GM12864 (cell line): ENCODE results near the gene OR10G3.
"Not testable (repeated sequence)": the region's sequence is repeated elsewhere in the genome, so short reads cannot be mapped to it uniquely, and the experiment has no call there.

Source experiments
- DNase-seq: peaks from one replicate; pipeline ENCODE4 v3.0.0-alpha.2; 2011; ENCODE audit warnings: low read depth
- H3K4me3 ChIP-seq: 2 replicates; pipeline ENCODE4 v1.5.1; 2011; ENCODE audit warnings: mild to moderate bottlenecking, low read depth, low read length, control low read depth
- CTCF ChIP-seq: IDR thresholded peaks from 2 replicates; pipeline ENCODE4 v1.5.1; 2011; ENCODE audit warnings: low read depth, mild to moderate bottlenecking, moderate library complexity, low read length, control low read depth, inconsistent platforms; ENCODE audit errors: missing control alignments

The OR10G3 gene

GRCh38 chr14:21575661-21576060 lies 4.2 kb downstream of the OR10G3 start:
- no peak for DNase-seq
- TF ChIP-seq CTCF, result no peak
- no peak overlapping the region for H3K4me3 ChIP-seq

- H3K4me3 ChIP-seq, result no peak overlapping the region
- no peak for DNase-seq
- TF ChIP-seq CTCF, result no peak
These were observed 7.3 kb downstream of the OR10G3 start for GRCh38 chr14:21572604-21573003.

GRCh38 chr14:21558703-21559170 lies 21.1 kb downstream of the OR10G3 start:
- H3K4me3 ChIP-seq, result no peak overlapping the region
- no peak for DNase-seq
- no peak for TF ChIP-seq CTCF

DNA sequence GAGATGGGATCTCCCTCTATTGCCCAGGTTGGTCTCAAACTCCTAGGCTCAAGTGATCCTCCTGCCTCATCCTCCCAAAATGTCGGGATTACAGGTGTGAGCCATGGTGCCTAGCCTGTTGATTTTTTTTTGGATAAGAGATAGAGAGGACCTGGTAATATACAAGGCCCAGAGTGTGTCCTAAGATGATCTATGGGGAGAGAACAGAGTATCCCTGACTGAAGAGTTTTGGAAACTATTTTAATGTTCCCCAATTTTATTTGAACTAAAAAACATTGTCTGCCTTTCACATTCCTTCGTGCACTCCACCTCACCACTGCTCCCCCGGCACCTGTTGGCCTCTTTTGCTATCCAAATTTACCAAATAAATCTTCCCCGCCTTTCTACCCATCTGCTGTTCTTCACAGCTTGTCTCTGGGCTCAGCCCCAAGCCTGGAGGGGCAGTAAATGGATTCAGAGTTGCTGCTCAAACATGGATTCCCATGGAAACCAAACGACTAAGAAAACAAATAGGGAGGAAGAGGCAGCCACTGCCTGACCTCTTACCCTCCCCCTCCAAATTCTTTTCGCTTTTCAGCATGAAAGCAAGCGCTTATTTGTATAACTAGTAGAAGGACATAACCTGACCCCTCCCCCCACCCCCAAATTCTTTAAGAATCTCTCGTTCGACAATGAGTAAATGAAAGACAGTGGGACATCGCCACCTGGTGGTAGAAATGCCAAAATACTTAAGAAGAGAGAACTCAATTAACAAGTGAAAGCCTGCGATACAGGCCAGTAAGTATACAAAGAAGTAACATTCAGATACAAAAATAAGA lies 22.6 kb downstream of the OR10G3 start:
- peak; percentile 73 for DNase-seq
- peak; percentile 45 for TF ChIP-seq CTCF
- no peak overlapping the region for H3K4me3 ChIP-seq

DNA sequence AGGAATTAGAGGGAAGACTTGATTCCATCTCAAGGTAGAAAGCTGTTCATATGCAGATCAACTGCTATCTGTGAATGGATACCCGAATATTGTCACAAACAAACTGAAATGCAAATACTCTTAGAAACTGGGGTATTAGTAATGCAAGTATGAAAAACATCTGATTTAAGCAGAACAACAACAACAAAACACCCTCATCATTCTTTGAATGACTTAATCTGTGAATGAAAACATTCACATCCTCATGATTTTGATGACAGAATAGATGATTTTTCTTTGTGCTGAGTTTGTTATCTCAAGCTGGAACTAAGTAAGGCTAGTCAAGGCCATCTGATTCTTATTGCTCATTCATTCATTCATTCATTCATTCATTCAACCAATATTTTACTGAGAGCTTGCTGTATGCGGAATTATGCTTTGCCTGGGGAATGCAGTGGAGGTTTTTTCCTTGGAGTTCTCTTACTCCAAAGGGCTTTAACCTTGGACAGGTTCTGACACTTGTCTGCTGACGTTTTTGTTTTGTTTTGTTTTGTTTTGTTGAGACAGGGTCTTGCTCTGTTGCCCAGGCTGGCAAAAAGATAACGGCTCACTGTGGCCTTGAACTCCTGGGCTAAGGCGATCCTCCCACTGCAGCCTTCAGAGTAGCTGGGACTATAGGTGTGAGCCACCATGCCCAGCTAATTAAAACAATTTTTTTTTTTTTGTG lies 23.3 kb downstream of the OR10G3 start:
- TF ChIP-seq CTCF, result no peak
- DNase-seq, result no peak

DNA sequence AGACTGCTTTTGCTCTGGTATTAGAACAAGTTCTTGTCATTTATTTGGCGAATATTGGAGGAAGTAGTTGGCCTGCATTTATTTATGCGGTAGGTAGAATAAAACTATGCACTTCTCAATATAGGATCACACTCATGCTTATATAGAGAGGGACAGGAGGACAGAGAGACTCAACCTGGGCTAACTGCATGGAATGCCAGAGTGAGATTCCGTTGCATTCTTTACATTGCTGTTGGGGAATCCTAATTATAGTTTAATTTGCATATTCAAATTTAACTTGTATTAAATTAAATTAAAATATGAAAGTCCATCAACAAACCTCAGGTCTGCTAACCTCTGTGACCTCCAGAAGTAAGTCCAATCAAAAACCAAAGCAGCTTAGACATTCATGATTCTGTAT lies 26.6 kb downstream of the OR10G3 start:
- H3K4me3 ChIP-seq, result no peak overlapping the region
- no peak for DNase-seq
- no peak for TF ChIP-seq CTCF

More for the DNA sequence above, 23.3 kb downstream of the OR10G3 start:
- no peak overlapping the region for H3K4me3 ChIP-seq

DNA sequence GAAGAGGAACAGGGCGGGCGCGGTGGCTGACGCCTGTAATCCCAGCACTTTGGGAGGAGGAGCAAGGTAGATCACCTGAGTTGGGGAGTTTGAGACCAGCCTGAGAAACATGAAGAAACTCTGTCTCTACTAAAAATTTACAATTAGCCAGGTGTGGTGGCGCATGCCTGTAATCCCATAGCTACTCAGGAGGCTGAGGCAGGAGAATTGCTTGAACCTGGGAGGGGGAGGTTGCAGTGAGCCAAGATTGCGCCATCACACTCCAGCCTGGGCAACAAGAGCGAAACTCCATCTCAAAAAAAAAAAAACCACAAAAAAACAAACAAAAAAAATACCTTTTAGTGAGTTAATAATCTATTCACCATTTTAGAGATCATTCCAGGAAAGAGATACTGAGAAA lies 35.3 kb downstream of the OR10G3 start:
- not testable (repeated sequence) for H3K4me3 ChIP-seq, DNase-seq
